Stomach (tissue), 4 donors: ENCODE results near the gene LZTR1.

Experiments used
- POLR2A ChIP-seq, 4 donors: fragments of 450-650 bp; IDR thresholded peaks; one replicate each; pipeline ENCODE4 v1.6.1; 2016; ENCODE audit warnings: antibody characterized with exemption in 4 of 4, control low read depth in 2 of 4, mild to moderate bottlenecking in 1 of 4, moderate library complexity in 1 of 4
- POLR2AphosphoS5 ChIP-seq, 3 donors: sonication (generic); formaldehyde crosslinking; IDR thresholded peaks; one replicate each; pipeline ENCODE4 v1.6.1; 2016; ENCODE audit warnings: antibody characterized with exemption in 3 of 3

- TF ChIP-seq POLR2A (IDR thresholded peaks at IDR 0.05) (no peak), POLR2AphosphoS5 (IDR thresholded peaks at IDR 0.05) (no peak)
Observed at GRCh38 chr22:20978419-20978818, 3.7 kb upstream of the LZTR1 start.
